Measurements from ENCODE around the gene PRMT1. TPM values are rescaled to one million over a fixed set of nuclear protein-coding genes. Genes with fewer than 3 reads are reported as not detected.

PRMT1 gene
- total RNA-seq, 1 donor from 2014 or later = 235 TPM

DNA sequence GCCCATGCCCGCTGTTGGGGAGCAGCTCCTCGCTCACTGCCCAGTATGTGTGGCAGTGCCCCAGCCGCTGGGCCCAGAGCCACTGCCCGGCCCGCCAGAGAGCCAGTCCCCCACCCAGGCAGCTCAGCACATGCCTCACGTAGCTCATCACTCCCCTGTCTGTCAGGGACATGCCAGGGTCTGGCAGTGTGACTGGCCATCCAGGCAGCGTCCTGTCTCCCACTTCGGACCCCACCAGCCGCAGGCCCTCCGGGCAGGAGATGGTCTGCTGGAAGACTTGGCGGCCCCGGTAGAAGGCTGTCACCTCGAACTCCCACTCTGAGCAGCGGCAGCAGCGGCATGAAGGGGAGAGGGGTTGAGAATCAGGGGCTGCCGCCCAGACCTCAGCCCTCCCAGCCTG is 15.1 kb upstream of the PRMT1 start:
- Mint-ChIP-seq H3K27me3 (ENCODE audit: low read depth, unreplicated experiment) (no peaks in the 10 kb centered on the region), H3K36me3 (ENCODE audit: low read depth, unreplicated experiment) (peaks cover 17% of the 10 kb centered on the region), H3K9me3 (ENCODE audit: unreplicated experiment) (no peaks in the 10 kb centered on the region), H3K4me1 (ENCODE audit: low read depth, unreplicated experiment) (peaks cover 5% of the 10 kb centered on the region), H3K4me3 (ENCODE audit: unreplicated experiment) (no peak overlapping the region), H3K27ac (ENCODE audit: unreplicated experiment) (no peak overlapping the region)
- no peak for FAIRE-seq
- no peak for DNase-seq (ENCODE audit: low read depth)
- Histone ChIP-seq H3K79me2 (ENCODE audit: insufficient read depth, low read length) (peaks cover 35% of the 10 kb centered on the region), H3K9ac (ENCODE audit: low read length) (no peak overlapping the region), H2AFZ (ENCODE audit: low read depth, low read length) (no peak overlapping the region), H3K9me3 (ENCODE audit: insufficient read depth, low read depth, low read length) (peaks cover 4% of the 10 kb centered on the region), H3K4me2 (ENCODE audit: low read length) (no peak overlapping the region), H3K27me3 (ENCODE audit: insufficient read depth, low read length) (no peaks in the 10 kb centered on the region), H3K4me3 (ENCODE audit: insufficient read depth, low read depth, low read length) (no peak overlapping the region), H4K20me1 (ENCODE audit: insufficient read depth, low read length) (peaks cover 42% of the 10 kb centered on the region), H3K27ac (ENCODE audit: low read depth, low read length) (no peak overlapping the region), H3K36me3 (ENCODE audit: insufficient read depth, low read length) (peaks cover 23% of the 10 kb centered on the region), H3K4me1 (ENCODE audit: insufficient read depth, low read length) (peaks cover 17% of the 10 kb centered on the region)
- TF ChIP-seq EZH2 (IDR thresholded peaks at IDR 0.05; ENCODE audit: insufficient read depth, low read length) = no peak
- TF ChIP-seq, protein P1, sequence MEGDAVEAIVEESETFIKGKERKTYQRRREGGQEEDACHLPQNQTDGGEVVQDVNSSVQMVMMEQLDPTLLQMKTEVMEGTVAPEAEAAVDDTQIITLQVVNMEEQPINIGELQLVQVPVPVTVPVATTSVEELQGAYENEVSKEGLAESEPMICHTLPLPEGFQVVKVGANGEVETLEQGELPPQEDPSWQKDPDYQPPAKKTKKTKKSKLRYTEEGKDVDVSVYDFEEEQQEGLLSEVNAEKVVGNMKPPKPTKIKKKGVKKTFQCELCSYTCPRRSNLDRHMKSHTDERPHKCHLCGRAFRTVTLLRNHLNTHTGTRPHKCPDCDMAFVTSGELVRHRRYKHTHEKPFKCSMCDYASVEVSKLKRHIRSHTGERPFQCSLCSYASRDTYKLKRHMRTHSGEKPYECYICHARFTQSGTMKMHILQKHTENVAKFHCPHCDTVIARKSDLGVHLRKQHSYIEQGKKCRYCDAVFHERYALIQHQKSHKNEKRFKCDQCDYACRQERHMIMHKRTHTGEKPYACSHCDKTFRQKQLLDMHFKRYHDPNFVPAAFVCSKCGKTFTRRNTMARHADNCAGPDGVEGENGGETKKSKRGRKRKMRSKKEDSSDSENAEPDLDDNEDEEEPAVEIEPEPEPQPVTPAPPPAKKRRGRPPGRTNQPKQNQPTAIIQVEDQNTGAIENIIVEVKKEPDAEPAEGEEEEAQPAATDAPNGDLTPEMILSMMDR (IDR thresholded peaks at IDR 0.05; ENCODE audit: insufficient read depth, low read depth, low read length) = no peak

DNA sequence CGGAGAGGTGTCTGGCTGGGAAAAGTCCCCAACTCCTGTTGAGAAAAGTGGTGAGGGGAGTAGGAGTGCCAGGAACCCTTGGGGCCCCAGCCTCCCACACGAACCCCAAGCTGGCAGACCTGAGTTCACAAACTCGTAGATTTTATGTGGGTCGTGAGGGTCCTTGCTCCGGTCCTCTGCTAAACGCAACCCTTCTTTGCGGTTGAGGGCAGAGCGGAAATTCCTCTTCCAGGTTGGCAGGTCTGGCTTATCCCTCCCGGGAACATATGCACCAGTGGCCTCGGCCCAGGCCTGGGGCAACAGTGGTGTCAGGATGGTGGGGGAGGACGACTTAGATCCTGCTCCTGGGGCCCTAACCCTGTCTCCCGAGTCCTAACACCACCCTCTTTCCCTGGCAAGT is 13.8 kb upstream of the PRMT1 start:
- H3K4me1 ChIP-seq (ENCODE audit: insufficient read depth, low read length) = peaks cover 21% of the 10 kb centered on the region
- Mint-ChIP-seq H3K27ac (ENCODE audit: unreplicated experiment) (peak overlapping the region; percentile 31), H3K36me3 (ENCODE audit: low read depth, unreplicated experiment) (peaks cover 17% of the 10 kb centered on the region), H3K27me3 (ENCODE audit: low read depth, unreplicated experiment) (no peaks in the 10 kb centered on the region), H3K4me3 (ENCODE audit: unreplicated experiment) (no peak overlapping the region), H3K4me1 (ENCODE audit: low read depth, unreplicated experiment) (peaks cover 9% of the 10 kb centered on the region), H3K9me3 (ENCODE audit: unreplicated experiment) (no peaks in the 10 kb centered on the region)
- TF ChIP-seq, protein P1 (IDR thresholded peaks at IDR 0.05; ENCODE audit: insufficient read depth, low read depth, low read length) = no peak
- no peak for TF ChIP-seq EZH2 (IDR thresholded peaks at IDR 0.05; ENCODE audit: insufficient read depth, low read length)
- H3K4me3 ChIP-seq (ENCODE audit: insufficient read depth, low read depth, low read length) = no peak overlapping the region
- peaks cover 36% of the 10 kb centered on the region for H4K20me1 ChIP-seq (ENCODE audit: insufficient read depth, low read length)
- H3K9me3 ChIP-seq (ENCODE audit: insufficient read depth, low read depth, low read length) = peaks cover 4% of the 10 kb centered on the region
- no peak for FAIRE-seq
- no peak overlapping the region for H3K9ac ChIP-seq (ENCODE audit: low read length)
- no peak overlapping the region for H3K4me2 ChIP-seq (ENCODE audit: low read length)
- H3K27ac ChIP-seq (ENCODE audit: low read depth, low read length) = no peak overlapping the region
- no peak overlapping the region for H2AFZ ChIP-seq (ENCODE audit: low read depth, low read length)
- peaks cover 43% of the 10 kb centered on the region for H3K79me2 ChIP-seq (ENCODE audit: insufficient read depth, low read length)
- H3K27me3 ChIP-seq (ENCODE audit: insufficient read depth, low read length) = no peaks in the 10 kb centered on the region
- peaks cover 23% of the 10 kb centered on the region for H3K36me3 ChIP-seq (ENCODE audit: insufficient read depth, low read length)
- DNase-seq (ENCODE audit: low read depth) = no peak

DNA sequence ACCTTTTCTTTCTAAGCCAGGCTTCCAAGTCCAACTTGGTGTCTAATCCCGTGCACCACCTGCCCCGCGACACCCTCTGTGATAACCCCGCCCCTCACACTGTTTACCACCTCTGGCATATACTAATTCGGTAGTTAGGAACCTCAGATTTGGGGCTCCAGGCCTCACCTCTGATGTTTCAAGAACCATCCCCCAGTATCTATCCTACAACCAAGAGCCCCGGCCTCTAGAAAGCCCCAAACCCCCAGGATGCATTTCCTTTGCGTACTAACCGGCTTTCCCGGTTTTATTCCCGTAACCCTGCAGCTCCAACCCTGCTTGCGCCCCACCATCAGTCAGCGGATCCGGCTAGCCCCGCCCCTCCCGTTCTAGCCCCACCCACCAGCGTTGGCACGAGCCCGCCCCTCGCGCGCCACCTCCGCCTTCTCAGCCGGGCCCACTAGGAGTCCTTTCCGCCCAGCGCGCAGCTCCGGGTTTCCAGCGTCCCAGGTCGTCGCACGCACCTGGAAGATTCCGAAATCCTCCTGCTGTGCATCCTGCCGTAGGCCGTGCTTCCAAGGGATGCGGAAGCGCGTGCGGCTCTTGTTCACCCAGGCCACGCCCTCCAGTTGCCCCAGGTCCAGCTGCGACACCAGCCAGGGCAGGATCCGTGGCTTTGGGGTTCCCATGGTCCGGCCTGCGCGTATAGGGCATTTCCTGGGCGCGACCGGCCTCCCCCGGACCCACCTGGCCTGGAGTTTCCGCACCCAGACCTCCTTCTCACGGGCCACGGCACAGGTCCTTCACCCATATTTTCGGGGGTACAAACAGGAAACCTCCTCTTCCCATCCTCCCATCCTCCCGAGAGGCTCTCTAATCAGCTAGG is 12.7 kb upstream of the PRMT1 start:
- peaks cover 21% of the 10 kb centered on the region for H3K4me1 ChIP-seq (ENCODE audit: insufficient read depth, low read length)
- H3K4me1 Mint-ChIP-seq (ENCODE audit: low read depth, unreplicated experiment) = peaks cover 9% of the 10 kb centered on the region
- TF ChIP-seq, protein P1 (IDR thresholded peaks at IDR 0.05; ENCODE audit: insufficient read depth, low read depth, low read length) = no peak
- TF ChIP-seq EZH2 (IDR thresholded peaks at IDR 0.05; ENCODE audit: insufficient read depth, low read length) = no peak
- FAIRE-seq (no peak), DNase-seq (ENCODE audit: low read depth) (peak; percentile 42)
- H3K27ac Mint-ChIP-seq (ENCODE audit: unreplicated experiment) = peak overlapping the region; percentile 98
- H3K9ac ChIP-seq (ENCODE audit: low read length) = peak overlapping the region; percentile 92
- H3K79me2 ChIP-seq (ENCODE audit: insufficient read depth, low read length) = peaks cover 43% of the 10 kb centered on the region
- peaks cover 26% of the 10 kb centered on the region for H4K20me1 ChIP-seq (ENCODE audit: insufficient read depth, low read length)
- H3K27me3 ChIP-seq (ENCODE audit: insufficient read depth, low read length) = no peaks in the 10 kb centered on the region
- H3K36me3 ChIP-seq (ENCODE audit: insufficient read depth, low read length) = peaks cover 18% of the 10 kb centered on the region
- peaks cover 15% of the 10 kb centered on the region for H3K36me3 Mint-ChIP-seq (ENCODE audit: low read depth, unreplicated experiment)
- peak overlapping the region; percentile 43 for H2AFZ ChIP-seq (ENCODE audit: low read depth, low read length)
- H3K9me3 Mint-ChIP-seq (ENCODE audit: unreplicated experiment) = no peaks in the 10 kb centered on the region
- H3K4me3 Mint-ChIP-seq (ENCODE audit: unreplicated experiment) = peak overlapping the region; percentile 100
- H3K9me3 ChIP-seq (ENCODE audit: insufficient read depth, low read depth, low read length) = peaks cover 4% of the 10 kb centered on the region
- H3K4me2 ChIP-seq (ENCODE audit: low read length) = peak overlapping the region; percentile 94
- H3K4me3 ChIP-seq (ENCODE audit: insufficient read depth, low read depth, low read length) = peak overlapping the region; percentile 94
- peak overlapping the region; percentile 44 for H3K27ac ChIP-seq (ENCODE audit: low read depth, low read length)
- no peaks in the 10 kb centered on the region for H3K27me3 Mint-ChIP-seq (ENCODE audit: low read depth, unreplicated experiment)

Data from astrocyte (in vitro differentiated cells and primary cell).